Measurements from ENCODE around the gene RPL29.

RPL29 gene

GRCh38 chr3:51977446-51978142, 18.1 kb downstream of the RPL29 start:
- no peak for DNase-seq (ENCODE audit: low spot score)
- in situ Hi-C loops (cut with MboI; ENCODE audit: low sequenced_read_pairs, unreplicated experiment), result no loop called here
- no peak for TF ChIP-seq CTCF (IDR thresholded peaks at IDR 0.05; ENCODE audit: borderline replicate concordance, control extremely low read depth, extremely low read depth, insufficient read depth, missing control alignments)

GRCh38 chr3:51975852-51976549, 19.7 kb downstream of the RPL29 start:
- peak; percentile 62 for DNase-seq (ENCODE audit: low spot score)
- in situ Hi-C loops (cut with MboI; ENCODE audit: low sequenced_read_pairs, unreplicated experiment), result no loop called here
- TF ChIP-seq CTCF (IDR thresholded peaks at IDR 0.05; ENCODE audit: borderline replicate concordance, control extremely low read depth, extremely low read depth, insufficient read depth, missing control alignments), result no peak

GRCh38 chr3:51974963-51975851, 20.5 kb downstream of the RPL29 start, which contains the start of gene ABHD14A:
Gene ABHD14A, plus strand, starts transcription at chr3:51975064. Its CDS starts 72 bp downstream, at chr3:51975136.
- TF ChIP-seq CTCF (IDR thresholded peaks at IDR 0.05; ENCODE audit: borderline replicate concordance, control extremely low read depth, extremely low read depth, insufficient read depth, missing control alignments), result no peak
- peak; percentile 92 for DNase-seq (ENCODE audit: low spot score)
- in situ Hi-C loops (cut with MboI; ENCODE audit: low sequenced_read_pairs, unreplicated experiment), result no loop called here

- DNase-seq (ENCODE audit: low spot score), result no peak
- TF ChIP-seq CTCF (IDR thresholded peaks at IDR 0.05; ENCODE audit: borderline replicate concordance, control extremely low read depth, extremely low read depth, insufficient read depth, missing control alignments), result no peak
- in situ Hi-C loops (cut with MboI; ENCODE audit: low sequenced_read_pairs, unreplicated experiment), result no loop called here
Measured at GRCh38 chr3:51974277-51974962, 21.3 kb downstream of the RPL29 start.

GRCh38 chr3:51971350-51971749, 24.3 kb downstream of the RPL29 start:
- no peak for TF ChIP-seq CTCF (IDR thresholded peaks at IDR 0.05; ENCODE audit: borderline replicate concordance, control extremely low read depth, extremely low read depth, insufficient read depth, missing control alignments)
- in situ Hi-C loops (cut with MboI; ENCODE audit: low sequenced_read_pairs, unreplicated experiment), result no loop called here
- no peak for DNase-seq (ENCODE audit: low spot score)

Data from GM13976 (cell line).